GM18502 (cell line): ENCODE results near the gene MEIS3.

Source experiments
- ATAC-seq: cut with Tn5 transposase; IDR thresholded peaks from one replicate; pipeline ENCODE4 v1.9.1; 2021; ENCODE audit warnings: mild to moderate bottlenecking; ENCODE audit not compliant: unreplicated experiment, poor library complexity

Gene MEIS3

DNA sequence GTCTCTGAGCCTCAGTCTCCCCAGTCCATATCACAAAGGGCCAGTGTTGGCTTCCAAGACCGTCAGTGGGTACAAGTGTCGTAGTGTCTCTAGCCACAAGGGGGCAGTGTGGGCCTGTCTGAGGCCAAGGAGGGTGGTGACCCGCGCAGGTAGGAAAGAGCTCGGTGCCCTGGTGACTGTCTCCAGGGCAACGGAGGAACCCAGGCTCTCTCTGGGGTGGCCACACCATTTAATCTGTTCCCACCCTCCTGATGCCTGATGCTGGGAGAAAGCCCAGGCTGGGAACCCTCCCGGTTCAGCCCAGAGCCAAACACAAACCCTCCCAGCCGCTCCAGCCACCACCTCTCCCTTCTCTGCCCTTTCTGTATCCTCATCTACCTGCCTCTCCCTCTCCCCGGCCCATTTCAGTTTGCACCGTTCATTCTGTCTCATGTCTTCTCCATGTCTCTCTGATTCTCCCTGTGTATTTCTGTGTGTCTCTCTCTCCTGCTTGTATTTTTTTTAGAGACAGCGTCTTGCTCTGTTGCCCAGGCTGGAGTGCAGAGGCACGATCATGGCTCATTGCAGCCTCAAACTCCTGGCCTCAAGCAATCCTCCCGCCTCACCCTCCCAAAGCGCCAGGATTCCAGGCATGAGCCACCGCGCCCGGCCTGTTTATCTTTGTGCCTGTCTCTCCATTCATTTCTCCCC lies 17.5 kb upstream of the MEIS3 start:
- no peak for ATAC-seq

DNA sequence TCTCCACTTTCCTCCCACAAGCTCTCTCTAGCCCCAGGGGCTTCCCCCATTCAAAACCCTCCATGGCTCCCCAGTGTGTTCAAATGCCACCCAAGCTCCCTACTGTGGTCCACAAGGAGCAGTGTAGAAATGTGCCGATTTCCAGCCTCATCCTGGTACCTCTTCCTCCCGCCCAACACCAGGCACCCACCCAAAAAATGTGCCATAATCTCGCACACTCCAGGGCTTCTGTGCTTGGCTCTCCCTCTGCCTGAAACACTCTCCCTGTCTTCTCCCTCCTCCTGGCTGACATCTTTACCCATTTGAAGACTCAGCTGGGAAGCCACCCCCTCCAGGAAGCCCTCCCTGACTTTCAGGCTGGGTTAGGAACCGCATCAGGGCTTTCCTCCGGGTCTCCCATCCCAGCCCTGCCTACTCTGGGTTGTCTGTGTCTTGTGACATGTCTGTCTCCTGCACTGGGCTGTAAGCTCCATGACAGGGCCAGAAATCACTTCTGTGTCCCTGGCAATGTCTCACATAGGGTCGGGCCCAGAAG lies 16.6 kb upstream of the MEIS3 start:
- no peak for ATAC-seq

DNA sequence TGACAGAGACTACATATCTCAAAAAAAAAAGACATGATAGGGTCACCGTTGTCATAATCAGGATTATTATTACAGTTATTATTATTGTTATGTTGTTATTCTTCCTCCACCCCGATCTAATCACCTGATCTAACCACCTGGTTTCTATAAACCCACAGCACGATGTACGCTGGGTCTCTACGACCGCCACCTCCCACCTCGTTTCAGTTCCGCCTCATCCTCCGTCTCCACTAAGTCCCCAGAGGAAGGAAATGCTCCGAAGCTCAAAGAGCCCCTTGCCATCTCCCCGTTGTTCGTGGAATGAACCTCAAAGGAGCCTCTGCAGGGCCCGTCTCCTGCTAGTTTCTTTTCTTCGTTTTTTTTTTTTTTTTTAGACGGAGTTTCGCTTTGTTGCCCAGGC lies 15.9 kb upstream of the MEIS3 start:
- ATAC-seq: no peak

DNA sequence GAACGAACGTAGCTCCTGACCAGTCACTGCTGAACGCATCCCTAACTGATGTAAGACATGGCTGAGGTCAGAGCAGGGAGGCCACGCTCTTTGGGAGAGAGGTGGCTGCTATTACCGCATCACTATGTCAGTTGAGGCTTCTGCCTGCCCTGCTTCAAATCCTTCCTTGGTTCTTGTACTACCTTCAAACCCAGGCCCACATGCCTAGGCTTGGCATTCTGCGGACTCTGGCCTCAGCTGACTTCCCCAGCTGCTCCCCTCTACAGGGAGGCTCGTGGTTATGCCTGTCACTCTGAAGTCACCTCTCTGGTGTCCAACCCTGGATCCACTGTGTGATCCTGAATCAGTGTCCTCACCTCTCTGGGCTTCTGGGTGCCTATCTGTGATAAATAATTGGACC lies 14.8 kb upstream of the MEIS3 start:
- no peak for ATAC-seq

DNA sequence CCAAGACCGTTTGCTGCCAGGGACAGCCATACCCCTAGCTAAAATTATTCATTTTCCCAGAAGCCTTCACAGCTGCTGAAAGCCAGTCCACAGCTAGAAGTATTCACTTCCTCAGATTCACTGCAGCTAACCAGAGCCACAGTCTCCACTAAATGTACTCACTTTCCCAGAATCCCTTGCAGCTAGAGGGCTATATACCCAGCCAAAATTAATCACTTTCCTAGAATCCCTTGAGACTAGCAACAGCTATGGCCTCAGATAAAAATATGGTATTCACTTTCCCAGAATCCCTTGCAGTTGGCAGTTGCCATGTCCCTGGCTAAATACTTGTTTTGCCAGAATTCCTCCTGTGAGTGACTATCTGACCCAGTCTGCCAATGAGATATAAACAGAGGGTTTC lies 13.8 kb upstream of the MEIS3 start:
- no peak for ATAC-seq

DNA sequence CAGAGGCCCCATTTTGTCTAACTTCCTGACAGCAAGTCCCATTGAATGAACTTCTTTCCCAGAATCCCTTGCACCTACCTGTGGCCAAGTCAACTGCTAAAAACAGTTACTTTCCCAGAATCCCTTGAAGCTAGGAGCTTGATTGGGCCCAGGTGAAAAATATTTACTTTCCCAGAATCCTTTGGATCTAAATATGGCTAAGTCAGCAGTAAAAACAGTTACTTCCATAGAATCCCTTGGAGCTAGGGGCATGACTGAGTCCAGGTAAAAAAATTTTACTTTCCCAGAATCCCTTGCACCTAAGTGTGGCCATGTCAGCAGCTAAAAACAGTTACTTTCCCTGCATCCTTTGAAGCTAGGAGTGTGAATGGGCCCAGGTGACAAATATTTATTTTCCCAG lies 13.2 kb upstream of the MEIS3 start:
- ATAC-seq: no peak

DNA sequence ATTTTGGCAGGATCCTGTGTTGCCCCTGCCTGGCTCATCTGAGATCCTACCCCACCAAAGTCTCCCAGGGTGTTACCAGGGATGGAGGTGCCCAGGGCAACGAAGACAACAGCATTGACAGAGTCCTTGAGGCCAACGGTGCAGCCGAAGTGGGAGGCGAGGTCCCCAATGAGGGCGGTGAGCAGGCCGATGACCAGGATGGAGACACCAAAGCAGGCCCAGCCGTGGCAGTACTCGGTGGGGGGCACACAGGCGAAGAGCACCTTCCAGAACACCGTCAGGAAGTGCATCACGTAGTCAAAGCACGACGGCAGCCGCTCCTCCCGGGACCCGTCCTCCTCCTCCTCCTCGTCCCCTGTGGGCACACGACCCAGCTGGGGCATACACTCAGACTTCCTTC lies 12.8 kb upstream of the MEIS3 start:
- no peak for ATAC-seq

DNA sequence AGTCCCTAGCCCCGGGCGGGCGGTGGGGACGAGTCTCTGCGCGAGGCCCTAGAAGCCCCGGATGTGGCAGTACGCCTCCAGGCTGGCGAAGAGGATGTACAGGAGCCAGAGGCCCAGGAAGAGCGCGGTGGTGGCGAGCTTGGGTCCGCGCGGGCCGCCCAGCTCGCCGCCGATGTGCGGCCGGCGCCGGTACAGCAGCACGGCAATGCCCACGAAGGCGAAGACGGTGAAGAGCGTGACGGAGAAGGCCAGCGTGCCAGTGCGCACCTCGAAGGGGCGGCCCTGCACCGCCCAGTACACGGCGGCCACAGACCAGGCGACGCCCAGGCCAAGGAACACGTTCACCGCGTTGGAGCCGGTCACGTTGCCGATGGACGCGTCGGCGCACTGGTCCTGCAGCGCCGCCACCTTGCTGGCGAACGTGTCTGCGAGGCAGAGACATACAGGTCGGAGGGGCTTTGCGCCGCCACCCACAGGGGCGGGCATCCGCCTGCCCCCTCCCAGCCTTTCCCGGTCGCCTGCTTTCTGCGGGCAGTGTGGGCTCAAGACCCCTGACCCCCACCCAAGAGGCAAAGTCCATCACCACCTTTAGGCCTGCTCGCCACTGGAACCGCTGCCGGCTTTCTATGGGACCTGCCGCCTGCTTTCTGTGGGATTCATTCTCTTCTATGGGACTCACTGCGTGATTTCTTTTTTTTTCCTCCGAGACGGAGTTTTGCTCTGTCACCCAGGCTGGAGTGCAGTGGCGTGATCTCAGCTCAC lies 10.9 kb upstream of the MEIS3 start:
- no peak for ATAC-seq

DNA sequence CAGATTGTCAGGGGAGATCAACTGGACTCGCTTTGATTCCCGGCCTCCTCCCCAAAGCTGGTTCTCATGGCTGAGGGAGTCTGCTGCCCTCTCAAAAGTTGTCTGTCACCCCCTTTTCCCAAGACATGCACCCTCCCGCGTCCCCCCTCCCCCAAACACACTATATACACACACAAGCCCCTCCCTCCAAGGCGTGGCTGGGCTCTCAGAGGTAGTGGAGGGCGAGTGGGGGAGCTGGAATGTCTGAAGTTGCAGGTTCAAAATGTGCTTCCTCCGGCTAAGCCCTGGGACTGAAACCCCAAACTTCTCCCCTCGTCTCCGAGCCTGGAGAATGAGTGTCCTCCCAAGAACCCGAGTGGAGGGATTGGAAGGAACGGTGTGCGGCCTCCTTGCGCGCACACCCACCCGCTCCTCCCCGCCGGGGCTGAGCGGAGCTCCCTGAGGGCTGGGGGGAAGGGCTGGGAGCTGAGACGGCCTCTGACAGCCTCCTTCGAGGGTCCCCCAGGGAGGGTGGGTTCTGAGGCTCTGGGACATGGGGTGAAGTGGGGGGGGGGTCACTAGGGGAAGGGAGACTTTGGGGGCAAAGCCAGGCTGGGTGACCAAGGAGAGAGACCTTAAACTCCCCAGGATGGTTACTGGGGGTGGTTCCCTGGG lies 9.9 kb upstream of the MEIS3 start:
- no peak for ATAC-seq

DNA sequence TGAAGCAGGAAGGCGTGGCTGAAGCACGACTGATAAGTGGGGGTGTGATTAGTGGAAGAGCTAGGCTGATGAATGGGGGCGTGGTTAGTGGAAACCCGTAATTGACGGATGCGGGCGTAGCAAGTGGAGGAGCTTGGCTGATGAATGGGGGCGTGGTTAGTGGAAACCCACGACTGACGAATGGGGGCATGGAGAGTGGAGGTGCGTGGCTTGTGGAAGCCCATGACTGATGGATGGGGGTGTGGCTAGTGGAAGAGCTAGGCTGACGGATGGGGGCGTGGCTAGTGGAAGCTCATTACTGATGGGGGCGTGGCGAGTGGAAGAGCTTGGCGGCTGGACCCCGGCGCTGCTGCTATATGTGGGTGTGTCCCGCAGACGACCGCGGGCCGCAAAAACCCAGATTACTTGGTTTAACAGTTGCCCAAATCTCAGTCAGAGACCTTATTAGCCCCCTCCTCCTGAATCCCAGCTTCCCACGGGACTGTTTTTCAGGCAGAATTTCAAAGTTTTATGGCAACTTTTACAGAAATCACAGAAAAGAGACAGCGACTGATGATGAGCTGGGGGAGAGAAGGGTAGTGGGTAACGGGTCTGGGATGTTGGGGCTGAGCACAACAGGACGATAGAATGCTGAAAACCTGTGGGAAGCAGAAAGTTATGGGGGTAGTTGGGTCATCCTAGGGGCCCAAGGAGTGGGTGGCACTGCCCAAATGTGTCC lies 9.0 kb upstream of the MEIS3 start:
- ATAC-seq: no peak

DNA sequence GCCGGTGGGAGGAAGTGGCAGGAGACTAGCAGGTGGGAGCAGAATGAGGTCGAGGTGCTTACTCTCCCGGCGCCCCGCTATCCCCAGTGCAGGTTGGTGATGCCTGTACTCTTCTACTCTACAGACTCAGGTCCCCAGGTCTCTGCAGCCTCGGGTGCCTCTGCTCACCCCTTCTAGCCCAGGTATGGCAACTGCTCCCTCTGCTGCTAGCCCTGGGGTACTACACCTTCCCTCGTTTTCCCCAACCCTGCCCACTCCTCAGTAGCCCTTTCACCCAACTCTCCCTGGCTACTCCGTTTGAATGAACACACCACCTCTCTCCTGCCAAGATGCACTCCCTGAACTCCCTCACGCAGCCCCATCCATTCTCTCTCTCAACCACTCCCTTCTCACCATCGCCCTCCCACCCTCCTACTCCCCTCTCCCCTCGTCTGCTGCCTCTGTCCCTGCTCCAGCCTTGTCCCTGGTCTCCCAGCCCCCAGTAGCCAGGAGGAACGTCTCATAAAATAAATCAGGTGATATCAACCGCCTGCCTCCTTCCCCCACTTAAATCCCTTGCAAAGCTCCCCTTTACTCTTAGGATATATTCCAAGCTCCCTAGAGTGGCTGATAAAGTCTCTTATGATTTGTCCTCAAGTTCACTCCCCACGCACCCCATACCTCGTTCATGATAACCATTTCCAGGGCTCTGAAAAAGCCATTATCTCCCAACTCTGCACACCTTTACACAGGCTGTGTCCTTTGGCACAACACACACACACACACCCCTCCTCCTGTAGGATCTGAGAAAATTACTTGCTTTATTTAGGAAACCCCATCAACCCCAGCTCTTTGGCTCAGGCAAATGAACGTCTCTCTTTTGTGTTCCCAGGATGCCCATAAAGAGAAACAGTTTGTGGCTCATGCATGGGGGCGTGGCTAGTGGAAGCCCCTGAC lies 8.2 kb upstream of the MEIS3 start:
- ATAC-seq: no peak

DNA sequence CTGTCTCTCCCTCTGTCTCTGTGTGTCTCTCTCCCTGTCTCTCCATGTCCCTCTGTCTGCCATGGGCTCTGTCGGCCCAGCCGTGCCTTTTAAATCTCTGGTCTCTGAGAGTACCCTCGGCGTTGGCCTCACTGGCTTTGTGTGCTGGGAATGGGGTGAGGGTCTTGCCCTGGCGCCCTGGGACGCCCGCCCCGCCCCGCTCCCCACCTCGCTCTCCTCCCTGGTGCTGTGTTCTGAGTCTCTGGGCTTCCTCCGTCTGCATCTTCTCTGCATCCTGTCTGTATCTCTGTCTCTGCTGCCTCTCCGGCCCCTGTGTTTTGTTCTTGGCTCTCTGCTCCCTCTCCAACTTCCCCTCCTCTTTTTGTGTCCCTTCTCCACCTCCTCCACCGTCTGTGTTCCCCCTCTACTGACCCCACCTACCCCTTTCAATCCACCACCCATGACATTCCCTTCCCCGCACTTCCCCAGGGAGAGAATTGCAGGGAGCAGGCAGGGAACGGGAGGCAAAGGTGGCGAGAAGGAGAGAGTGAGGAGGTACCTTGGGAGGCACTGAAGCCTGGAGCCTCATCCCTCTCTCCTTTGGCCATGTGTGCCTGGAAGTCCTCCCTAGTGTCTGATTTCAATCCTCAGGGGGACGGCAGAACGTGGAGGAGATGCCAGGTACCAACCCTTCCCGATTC lies 4.0 kb upstream of the MEIS3 start:
- no peak for ATAC-seq

DNA sequence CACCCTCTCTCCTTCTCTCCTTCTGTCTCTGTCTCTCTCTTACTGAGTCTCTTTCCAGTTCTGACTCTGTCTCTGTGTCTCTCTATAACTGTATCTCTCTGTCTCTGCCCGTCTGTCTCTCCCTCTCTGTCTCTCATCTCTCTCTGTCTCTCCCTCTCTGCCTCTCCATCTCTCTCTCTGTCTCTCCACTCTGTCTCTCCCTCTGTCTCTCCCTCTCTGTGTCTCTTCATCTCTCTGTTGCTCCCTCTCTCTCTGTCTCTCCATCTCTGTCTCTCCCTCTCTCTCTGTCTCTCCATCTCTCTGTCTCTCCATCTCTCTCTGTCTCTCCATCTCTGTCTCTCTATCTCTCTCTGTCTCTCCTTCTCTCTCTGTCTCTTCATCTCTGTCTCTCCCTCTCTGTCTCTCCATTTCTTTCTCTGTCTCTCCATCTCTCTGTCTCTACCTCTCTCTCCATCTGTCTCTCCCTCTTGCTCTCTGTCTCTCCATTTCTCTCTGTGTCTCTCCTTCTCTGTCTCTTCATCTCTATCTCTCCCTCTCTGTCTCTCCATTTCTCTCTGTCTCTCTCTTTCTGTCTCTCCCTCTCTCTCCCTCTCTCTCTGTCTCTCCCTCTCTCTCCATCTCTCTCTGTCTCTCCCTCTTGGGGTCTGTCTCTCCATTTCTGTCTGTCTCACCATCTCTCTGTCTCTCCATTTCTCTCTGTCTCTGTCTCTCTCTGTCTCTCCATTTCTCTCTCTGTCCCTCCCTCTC lies 3.3 kb upstream of the MEIS3 start:
- no peak for ATAC-seq

DNA sequence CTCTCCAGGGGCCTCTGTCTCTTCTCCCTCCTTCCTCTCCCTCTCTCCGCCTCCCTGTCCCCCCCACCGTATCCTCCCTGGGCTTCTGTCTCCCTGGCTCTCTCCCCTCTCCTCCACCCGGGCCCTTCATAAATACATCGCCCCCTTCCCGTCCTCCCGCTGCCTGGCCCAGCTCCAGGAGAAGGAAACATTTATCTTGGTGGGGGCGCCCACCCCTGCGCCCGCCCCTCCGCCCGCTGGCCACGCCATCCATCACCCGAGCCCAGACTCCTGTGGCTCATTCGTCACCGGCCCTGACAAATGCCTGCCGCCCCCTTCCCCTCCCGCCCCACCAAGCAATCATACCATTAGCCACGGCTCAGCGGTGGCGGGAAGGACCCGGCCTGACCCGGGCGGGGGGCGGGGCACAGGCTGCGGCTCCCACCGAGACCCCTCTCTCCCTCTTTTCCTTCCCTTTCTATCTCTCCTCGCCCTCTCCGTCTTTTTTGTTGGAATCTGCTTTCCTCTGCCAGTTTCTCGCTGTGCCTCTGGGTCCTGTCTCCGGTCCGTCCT lies 2.6 kb upstream of the MEIS3 start:
- no peak for ATAC-seq

DNA sequence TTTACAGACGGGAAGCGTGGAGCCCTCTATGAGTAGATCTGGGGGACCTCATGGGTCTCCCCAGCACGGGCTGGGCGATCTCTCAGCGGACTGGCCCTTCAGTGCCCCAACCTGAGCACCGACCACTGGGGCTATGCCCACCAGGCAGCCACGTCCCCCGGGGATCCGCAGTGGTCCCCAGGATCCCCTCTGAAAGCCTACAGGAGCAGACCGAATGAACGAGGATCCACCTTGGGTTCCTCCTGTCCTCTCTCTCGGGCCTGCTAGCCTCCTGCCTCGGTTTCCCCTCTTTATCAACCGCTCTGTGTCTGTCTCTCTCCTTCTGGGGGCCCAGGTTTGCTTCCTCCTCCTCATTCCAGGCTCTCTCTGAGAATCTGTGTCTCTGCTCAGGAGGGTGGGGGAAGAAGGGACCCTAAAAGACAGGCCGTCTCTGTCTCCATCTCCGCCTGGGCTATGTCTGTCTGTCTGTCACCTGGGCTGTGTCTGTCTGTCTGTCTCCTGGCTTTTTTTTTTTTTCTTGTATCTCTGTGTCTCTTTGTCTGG lies 2.0 kb upstream of the MEIS3 start:
- ATAC-seq: no peak

DNA sequence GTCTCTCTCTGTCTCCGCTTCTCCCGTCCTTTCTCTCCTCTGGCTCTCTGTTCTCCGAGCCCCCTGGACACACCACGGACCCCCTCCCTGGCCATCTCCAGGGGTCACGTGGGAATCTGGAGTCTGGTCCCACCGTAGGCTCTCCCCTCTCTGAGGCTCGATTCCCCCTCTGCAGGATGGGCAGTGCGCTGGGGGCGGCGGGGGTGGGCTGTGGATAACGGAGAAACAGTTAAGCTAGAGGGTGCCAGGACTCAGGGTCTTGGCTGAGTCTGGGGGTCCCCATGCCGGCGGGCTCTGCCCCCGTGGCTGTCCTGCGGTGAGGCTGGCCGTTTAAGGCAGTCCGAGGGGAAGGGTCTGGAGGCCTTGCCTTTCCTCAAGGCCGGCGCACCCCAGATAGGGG lies 462 bp upstream of the MEIS3 start:
- no peak for ATAC-seq

DNA sequence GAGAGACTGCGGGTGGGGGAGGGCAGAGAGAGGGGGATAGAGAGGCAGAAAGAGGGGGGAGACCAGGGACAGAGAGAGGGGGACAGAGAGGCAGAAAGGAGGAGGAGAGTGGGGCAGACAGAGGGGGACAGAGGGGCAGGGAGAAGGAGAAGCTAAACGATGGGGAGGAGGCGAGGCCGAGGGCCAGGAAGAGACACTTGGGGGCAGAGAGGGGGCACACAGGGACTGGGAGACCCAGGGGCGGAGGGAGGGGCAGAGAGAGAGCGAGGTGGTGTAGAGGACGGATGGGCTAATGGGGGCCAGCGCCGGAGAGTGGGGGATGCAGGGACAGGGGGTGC lies 666 bp downstream of the MEIS3 start:
- ATAC-seq: no peak
